Eye (tissue), 1 donor: Measurements from ENCODE around the gene ALOXE3.

Experiments used
- DNase-seq: peaks from one replicate; pipeline ENCODE4 v3.0.0-alpha.2; 2015

ALOXE3 gene

GRCh38 chr17:8046306-8046928, 71.9 kb downstream of the ALOXE3 start:
- DNase-seq = no peak
